GM12874 (cell line): ENCODE measurements around the gene DOCK1.

Source experiments
- CTCF ChIP-seq: IDR thresholded peaks from 2 replicates; pipeline ENCODE4 v1.5.1; 2011; ENCODE audit warnings: low read depth, mild to moderate bottlenecking, control low read depth, low read length, moderate library complexity; ENCODE audit not compliant: insufficient read depth

DOCK1 gene

GRCh38 chr10:126940670-126941310 is 35.6 kb downstream of the DOCK1 start:
- no peak for TF ChIP-seq CTCF

- no peak for TF ChIP-seq CTCF
Measured at GRCh38 chr10:126944191-126944590, 39.0 kb downstream of the DOCK1 start.

- TF ChIP-seq CTCF = no peak
Measured at GRCh38 chr10:126945351-126946030, 40.3 kb downstream of the DOCK1 start.

GRCh38 chr10:126946746-126947145 is 41.5 kb downstream of the DOCK1 start:
- no peak for TF ChIP-seq CTCF

- no peak for TF ChIP-seq CTCF
Measured at GRCh38 chr10:126948355-126949160, 43.3 kb downstream of the DOCK1 start.

GRCh38 chr10:126949161-126949503 is 43.9 kb downstream of the DOCK1 start:
- no peak for TF ChIP-seq CTCF

GRCh38 chr10:126950401-126951105 is 45.3 kb downstream of the DOCK1 start:
- no peak for TF ChIP-seq CTCF
